ENCODE results near the gene AKR1D1.
"Not testable (repeated sequence)": the region's sequence is repeated elsewhere in the genome, so short reads cannot be mapped to it uniquely, and the experiment has no call there.

Gene AKR1D1

DNA sequence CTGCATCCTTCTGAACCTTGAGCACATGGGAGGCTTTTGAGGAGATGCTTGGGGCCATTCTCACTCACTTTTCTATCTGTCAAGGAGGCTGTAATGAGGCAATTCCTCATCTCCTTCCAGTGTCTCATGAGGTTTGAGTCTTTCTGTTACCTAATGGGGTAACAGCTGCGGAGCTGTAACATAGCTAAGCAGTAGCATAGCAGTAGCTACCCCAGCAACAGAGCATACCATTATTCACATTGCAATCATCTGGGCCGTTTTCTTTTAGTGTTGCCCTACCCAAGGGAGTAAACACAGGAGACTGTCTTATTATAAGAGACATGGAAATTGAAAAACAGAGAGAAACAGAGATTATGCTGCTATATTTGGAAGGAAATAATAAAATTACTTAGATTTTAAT lies 68.7 kb downstream of the AKR1D1 start:
- H3K4me3 ChIP-seq (ENCODE audit: low read depth, low read length) = no peak overlapping the region
- no peak for DNase-seq (ENCODE audit: low read depth)
- TF ChIP-seq, protein P1, sequence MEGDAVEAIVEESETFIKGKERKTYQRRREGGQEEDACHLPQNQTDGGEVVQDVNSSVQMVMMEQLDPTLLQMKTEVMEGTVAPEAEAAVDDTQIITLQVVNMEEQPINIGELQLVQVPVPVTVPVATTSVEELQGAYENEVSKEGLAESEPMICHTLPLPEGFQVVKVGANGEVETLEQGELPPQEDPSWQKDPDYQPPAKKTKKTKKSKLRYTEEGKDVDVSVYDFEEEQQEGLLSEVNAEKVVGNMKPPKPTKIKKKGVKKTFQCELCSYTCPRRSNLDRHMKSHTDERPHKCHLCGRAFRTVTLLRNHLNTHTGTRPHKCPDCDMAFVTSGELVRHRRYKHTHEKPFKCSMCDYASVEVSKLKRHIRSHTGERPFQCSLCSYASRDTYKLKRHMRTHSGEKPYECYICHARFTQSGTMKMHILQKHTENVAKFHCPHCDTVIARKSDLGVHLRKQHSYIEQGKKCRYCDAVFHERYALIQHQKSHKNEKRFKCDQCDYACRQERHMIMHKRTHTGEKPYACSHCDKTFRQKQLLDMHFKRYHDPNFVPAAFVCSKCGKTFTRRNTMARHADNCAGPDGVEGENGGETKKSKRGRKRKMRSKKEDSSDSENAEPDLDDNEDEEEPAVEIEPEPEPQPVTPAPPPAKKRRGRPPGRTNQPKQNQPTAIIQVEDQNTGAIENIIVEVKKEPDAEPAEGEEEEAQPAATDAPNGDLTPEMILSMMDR (IDR thresholded peaks at IDR 0.05; ENCODE audit: low read depth, low read length, missing control alignments) = no peak
- in situ Hi-C loops (cut with HindIII; ENCODE audit: low sequenced_read_pairs) = no loop called here

DNA sequence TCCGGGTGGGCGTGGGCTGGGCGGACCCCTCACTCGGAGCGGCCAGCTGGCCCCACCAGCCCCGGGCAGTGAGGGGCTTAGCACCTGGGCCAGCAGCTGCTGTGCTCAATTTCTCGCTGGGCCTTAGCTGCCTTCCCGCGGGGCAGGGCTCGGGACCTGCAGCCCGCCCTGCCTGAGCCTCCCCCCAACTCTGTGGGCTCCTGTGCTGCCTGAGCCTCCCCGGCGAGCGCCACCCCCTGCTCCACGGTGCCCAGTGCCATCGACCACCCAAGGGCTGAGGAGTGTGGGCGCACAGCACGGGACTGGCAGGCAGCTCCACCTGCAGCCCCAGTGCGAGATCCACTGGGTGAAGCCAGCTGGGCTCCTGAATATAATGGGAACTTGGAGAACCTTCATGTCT lies 70.0 kb downstream of the AKR1D1 start:
- DNase-seq (ENCODE audit: low read depth); H3K4me3 ChIP-seq (ENCODE audit: low read depth, low read length); in situ Hi-C loops (cut with HindIII; ENCODE audit: low sequenced_read_pairs): not testable (repeated sequence)

DNA sequence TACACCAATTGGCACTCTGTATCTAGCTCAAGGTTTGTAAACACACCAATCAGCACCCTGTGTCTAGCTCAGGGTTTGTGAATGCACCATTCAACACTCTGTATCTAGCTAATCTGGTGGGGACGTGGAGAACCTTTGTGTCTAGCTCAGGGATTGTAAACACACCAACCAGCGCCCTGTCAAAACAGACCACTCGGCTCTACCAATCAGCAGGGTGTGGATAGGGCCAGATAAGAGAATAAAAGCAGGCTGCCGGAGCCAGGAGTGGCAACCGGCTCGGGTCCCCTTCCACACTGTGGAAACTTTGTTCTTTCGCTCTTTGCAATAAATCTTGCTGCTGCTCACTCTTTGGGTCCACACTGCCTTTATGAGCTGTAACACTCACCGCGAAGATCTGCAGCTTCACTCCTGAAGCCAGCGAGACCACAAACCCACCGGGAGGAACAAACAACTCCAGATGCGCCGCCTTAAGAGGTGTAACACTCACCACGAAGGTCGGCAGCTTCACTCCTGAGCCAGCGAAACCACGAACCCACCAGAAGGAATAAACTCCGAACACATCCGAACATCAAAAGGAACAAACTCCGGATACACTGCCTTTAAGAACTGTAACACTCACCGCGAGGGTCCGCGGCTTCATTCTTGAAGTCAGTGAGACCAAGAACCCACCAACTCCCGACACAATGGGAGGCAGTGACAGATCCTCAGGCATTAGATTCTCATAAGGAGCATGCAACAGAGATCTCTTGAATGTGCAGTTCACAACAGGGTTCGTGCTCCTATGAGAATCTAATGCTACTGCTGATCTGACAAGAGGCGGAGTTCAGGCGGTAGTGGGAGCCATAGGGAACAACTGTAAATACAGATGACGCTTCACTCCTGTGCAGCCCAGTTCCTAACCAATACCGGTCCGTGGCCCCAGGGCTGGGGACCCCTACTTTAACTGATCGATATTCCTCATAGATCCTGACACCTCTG lies 70.8 kb downstream of the AKR1D1 start:
- H3K4me3 ChIP-seq (ENCODE audit: low read depth, low read length); in situ Hi-C loops (cut with HindIII; ENCODE audit: low sequenced_read_pairs); DNase-seq (ENCODE audit: low read depth): not testable (repeated sequence)

DNA sequence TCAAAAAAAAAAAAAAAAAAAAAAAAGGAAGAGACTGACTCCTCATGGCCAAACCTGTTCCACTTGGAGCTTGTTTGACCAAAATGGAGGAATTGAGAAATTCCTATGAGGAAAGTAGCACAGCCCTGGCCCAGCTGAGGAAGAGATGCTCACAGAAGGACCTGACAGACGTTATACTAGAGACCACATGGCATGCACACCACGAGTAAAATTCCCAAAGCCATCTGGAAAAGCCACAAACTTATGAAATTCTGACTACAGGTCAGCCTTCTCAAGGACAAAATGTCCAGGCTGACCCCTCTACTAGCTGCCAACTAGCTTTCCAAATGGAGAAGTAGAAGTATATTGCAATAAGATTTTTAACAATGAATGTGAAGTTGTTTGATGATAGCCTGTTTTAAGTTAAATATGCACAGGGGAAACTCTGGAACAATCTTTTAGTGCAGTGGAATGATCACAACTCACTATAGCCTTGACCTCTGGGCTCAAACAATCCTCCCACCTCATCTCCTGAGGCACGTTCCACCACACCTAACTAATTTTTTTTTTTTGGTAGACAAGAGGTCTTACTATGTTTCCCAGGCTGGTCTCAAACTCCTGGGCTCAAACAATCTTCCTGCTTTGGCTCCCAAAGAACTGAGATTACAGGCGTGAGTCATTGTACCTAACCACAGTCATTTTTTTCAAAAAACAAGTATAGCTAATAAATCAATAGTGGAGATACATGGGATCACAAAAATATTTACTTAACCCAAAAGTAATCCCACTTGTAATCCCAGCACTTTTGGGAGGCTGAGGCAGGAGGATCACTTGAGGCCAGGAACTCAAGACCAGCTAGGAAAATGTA lies 75.7 kb downstream of the AKR1D1 start:
- no peak overlapping the region for H3K4me3 ChIP-seq (ENCODE audit: low read depth, low read length)
- DNase-seq (ENCODE audit: low read depth) = no peak
- TF ChIP-seq, protein P1 (IDR thresholded peaks at IDR 0.05; ENCODE audit: low read depth, low read length, missing control alignments) = no peak
- in situ Hi-C loops (cut with HindIII; ENCODE audit: low sequenced_read_pairs) = no loop called here

DNA sequence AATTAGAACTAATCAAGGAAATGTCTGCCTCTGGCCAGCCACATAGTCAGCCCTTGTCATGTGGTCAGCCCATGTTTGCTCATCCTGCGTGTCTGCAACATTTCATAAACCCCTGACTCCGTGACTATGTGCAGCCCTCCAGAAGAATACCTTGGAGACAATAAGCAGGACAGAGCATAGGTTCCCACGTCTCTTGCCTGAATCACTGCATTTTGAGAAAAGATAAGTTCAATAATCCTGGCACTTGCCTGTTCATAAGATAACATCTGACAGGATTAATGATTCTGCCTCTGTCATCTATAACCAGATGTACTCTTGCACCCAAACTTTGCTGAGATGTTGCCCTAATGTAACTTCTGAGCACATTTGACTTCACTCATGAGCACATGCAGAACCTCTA lies 78.4 kb downstream of the AKR1D1 start:
- in situ Hi-C loops (cut with HindIII; ENCODE audit: low sequenced_read_pairs) = no loop called here
- H3K4me3 ChIP-seq (ENCODE audit: low read depth, low read length) = no peak overlapping the region
- DNase-seq (ENCODE audit: low read depth) = no peak
- TF ChIP-seq, protein P1 (IDR thresholded peaks at IDR 0.05; ENCODE audit: low read depth, low read length, missing control alignments) = no peak

DNA sequence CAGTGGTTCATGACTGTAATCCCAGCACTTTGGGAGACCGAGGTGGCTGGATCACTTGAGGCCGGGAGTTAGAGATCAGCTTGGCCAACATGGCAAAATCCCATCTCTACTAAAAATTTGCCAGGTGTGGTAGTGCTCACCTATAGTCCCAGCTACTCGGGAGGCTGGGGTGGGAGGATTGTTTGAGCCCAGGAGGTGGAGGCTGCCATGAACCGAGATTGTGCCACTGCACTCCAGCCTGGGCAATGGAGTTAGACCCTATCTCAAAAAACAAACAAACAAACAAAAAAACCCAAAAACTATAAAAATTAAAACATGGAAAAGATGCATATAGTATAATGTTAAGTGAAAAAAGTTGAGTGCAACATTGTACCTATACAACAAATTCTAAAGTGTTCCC lies 81.4 kb downstream of the AKR1D1 start:
- no peak overlapping the region for H3K4me3 ChIP-seq (ENCODE audit: low read depth, low read length)
- TF ChIP-seq, protein P1 (IDR thresholded peaks at IDR 0.05; ENCODE audit: low read depth, low read length, missing control alignments) = no peak
- in situ Hi-C loops (cut with HindIII; ENCODE audit: low sequenced_read_pairs) = no loop called here
- no peak for DNase-seq (ENCODE audit: low read depth)

DNA sequence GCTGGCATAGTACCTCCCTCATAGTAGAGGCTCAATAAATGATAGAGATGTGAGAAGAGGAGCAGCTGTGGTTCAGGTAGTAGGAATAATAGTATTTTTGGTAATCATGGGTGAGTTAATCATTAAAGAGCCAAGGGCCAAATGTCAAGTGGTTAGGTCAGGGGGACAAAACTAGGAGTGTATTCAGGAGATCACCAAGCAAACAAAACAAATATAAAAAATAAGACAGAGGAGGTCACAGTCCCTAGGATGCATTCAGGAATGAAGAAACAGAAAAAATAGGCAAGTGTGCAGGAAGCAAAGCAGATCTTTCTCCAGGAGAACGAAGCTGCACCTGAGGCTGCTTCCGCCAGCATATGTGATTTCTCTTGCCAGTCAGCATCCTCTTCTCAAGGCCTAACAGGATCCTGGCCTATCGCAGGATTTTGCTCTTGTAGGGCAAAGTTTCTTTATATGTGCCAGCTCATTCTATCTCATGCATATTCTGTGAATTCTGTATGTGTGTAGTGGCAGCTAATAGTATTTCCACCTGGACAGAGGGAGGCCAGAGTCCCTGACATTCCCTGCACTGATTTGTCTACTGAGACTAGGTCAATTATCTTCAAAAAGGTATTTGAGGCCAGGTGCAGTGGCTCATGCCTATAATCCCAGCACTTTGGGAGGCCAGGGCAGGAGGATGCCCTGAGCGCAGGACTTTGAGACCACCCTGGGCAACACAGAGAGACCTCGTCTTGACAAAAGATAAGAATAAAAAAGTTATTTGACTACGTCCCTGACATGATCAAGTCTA lies 82.7 kb downstream of the AKR1D1 start:
- TF ChIP-seq, protein P1 (IDR thresholded peaks at IDR 0.05; ENCODE audit: low read depth, low read length, missing control alignments) = no peak
- no peak for DNase-seq (ENCODE audit: low read depth)
- in situ Hi-C loops (cut with HindIII; ENCODE audit: low sequenced_read_pairs) = no loop called here
- no peak overlapping the region for H3K4me3 ChIP-seq (ENCODE audit: low read depth, low read length)

Data from astrocyte of the cerebellum (primary cell).